Measurements from ENCODE around the gene ZCWPW1.

ZCWPW1 gene

DNA sequence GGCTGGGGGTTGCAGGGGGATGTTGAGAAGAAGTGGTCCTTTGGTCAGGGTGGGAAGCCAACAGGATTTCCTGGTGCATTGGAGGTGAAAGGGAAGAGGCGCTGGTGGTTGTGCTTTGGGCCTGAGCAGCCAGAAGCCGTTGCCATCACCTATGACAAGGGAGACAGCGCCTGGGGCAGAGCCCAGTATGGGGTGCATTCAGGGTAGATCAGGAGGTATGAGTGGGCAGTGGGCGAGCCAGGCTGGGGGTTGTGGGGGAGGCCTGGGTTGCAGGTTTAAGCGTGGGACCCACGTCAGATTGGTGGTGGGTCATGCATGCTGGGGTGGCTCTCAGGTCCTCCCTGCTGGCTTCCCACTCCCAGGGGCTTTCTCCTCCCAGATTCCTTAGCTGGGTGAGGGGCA is 76.8 kb downstream of the ZCWPW1 start:
- DNase-seq (ENCODE audit: low read depth) = no peak
- TF ChIP-seq, protein P1, sequence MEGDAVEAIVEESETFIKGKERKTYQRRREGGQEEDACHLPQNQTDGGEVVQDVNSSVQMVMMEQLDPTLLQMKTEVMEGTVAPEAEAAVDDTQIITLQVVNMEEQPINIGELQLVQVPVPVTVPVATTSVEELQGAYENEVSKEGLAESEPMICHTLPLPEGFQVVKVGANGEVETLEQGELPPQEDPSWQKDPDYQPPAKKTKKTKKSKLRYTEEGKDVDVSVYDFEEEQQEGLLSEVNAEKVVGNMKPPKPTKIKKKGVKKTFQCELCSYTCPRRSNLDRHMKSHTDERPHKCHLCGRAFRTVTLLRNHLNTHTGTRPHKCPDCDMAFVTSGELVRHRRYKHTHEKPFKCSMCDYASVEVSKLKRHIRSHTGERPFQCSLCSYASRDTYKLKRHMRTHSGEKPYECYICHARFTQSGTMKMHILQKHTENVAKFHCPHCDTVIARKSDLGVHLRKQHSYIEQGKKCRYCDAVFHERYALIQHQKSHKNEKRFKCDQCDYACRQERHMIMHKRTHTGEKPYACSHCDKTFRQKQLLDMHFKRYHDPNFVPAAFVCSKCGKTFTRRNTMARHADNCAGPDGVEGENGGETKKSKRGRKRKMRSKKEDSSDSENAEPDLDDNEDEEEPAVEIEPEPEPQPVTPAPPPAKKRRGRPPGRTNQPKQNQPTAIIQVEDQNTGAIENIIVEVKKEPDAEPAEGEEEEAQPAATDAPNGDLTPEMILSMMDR (IDR thresholded peaks at IDR 0.05; ENCODE audit: insufficient read depth, low read depth, low read length, missing control alignments) = no peak
- no peak overlapping the region for H3K4me3 ChIP-seq (ENCODE audit: low read depth, low read length)
